H9 (cell line): Measurements from ENCODE around the gene DPF3. TPM values are rescaled to one million over a fixed set of nuclear protein-coding genes. Genes with fewer than 3 reads are reported as not detected.

Experiments
- DNase-seq: peaks from one replicate; pipeline ENCODE4 v3.0.0-alpha.2; 2017
- H2AFZ ChIP-seq: one replicate; pipeline ENCODE4 v1.6.1; 2013; ENCODE audit warnings: mild to moderate bottlenecking, low read length, control low read depth, moderate library complexity
- H2AK5ac ChIP-seq: 2 replicates; pipeline ENCODE4 v1.6.1; 2013; ENCODE audit warnings: low read length, control low read depth, mixed read lengths; ENCODE audit not compliant: insufficient read length
- H2BK120ac ChIP-seq: one replicate; pipeline ENCODE4 v1.6.1; 2013; ENCODE audit warnings: low read depth, mild to moderate bottlenecking, low read length, control low read depth, inconsistent platforms; ENCODE audit not compliant: poor library complexity, severe bottlenecking
- H2BK12ac ChIP-seq: 2 replicates; pipeline ENCODE4 v1.6.1; 2013; ENCODE audit warnings: low read length, control low read depth, mixed read lengths, low read depth; ENCODE audit not compliant: insufficient read length
- H2BK15ac ChIP-seq: 2 replicates; pipeline ENCODE4 v1.6.1; 2013; ENCODE audit warnings: low read depth, low read length, control low read depth
- H2BK20ac ChIP-seq: one replicate; pipeline ENCODE4 v1.6.1; 2013; ENCODE audit warnings: low read depth, mild to moderate bottlenecking, low read length, control low read depth, inconsistent platforms; ENCODE audit not compliant: poor library complexity, severe bottlenecking
- H2BK5ac ChIP-seq: 2 replicates; pipeline ENCODE4 v1.6.1; 2013; ENCODE audit warnings: low read length, control low read depth, mixed read lengths; ENCODE audit not compliant: insufficient read length
- H3K14ac ChIP-seq: 2 replicates; pipeline ENCODE4 v1.6.1; 2013; ENCODE audit warnings: low read length, control low read depth; ENCODE audit not compliant: insufficient read depth
- H3K18ac ChIP-seq: 2 replicates; pipeline ENCODE4 v1.6.1; 2013; ENCODE audit warnings: low read depth, mild to moderate bottlenecking, mixed read lengths, low read length, control low read depth; ENCODE audit not compliant: insufficient read length
- H3K23ac ChIP-seq: 2 replicates; pipeline ENCODE4 v1.6.1; 2013; ENCODE audit warnings: low read length, control low read depth, mixed read lengths, low read depth; ENCODE audit not compliant: insufficient read length
- H3K23me2 ChIP-seq: 2 replicates; pipeline ENCODE4 v1.6.1; 2013; ENCODE audit warnings: low read depth, mild to moderate bottlenecking, mixed read lengths, low read length, control low read depth; ENCODE audit not compliant: insufficient read length, poor library complexity, severe bottlenecking
- H3K27ac ChIP-seq: 2 replicates; pipeline ENCODE4 v1.5.1; 2013; ENCODE audit warnings: low read length, control low read depth, mixed read lengths, low read depth; ENCODE audit not compliant: insufficient read length
- H3K27me3 ChIP-seq: 2 replicates; pipeline ENCODE4 v1.6.1; 2013; ENCODE audit warnings: low read length, control low read depth, inconsistent platforms; ENCODE audit not compliant: insufficient read depth
- H3K4ac ChIP-seq: 2 replicates; pipeline ENCODE4 v1.6.1; 2013; ENCODE audit warnings: low read depth, mild to moderate bottlenecking, control low read depth, inconsistent platforms, low read length, moderate library complexity
- H3K4me1 ChIP-seq: 2 replicates; pipeline ENCODE4 v1.6.1; 2013; ENCODE audit warnings: low read length, control low read depth, inconsistent platforms; ENCODE audit not compliant: insufficient read depth
- H3K4me2 ChIP-seq: 2 replicates; pipeline ENCODE4 v1.6.1; 2013; ENCODE audit warnings: low read length, control low read depth, mixed read lengths; ENCODE audit not compliant: insufficient read length, insufficient read depth
- H3K56ac ChIP-seq: 2 replicates; pipeline ENCODE4 v1.6.1; 2013; ENCODE audit warnings: low read depth, mild to moderate bottlenecking, mixed read lengths, low read length, control low read depth; ENCODE audit not compliant: insufficient read length
- H3K79me1 ChIP-seq: 2 replicates; pipeline ENCODE4 v1.6.1; 2013; ENCODE audit warnings: low read depth, mild to moderate bottlenecking, moderate library complexity, low read length, control low read depth, inconsistent platforms; ENCODE audit not compliant: insufficient read depth, poor library complexity, severe bottlenecking
- H3K79me2 ChIP-seq: 2 replicates; pipeline ENCODE4 v1.6.1; 2013; ENCODE audit warnings: low read length, control low read depth, inconsistent platforms; ENCODE audit not compliant: insufficient read depth
- H3K9ac ChIP-seq: 2 replicates; pipeline ENCODE4 v1.6.1; 2013; ENCODE audit warnings: low read length, control low read depth, mixed read lengths; ENCODE audit not compliant: insufficient read length; ENCODE audit errors: extremely low read depth
- H3K9me3 ChIP-seq: one replicate; pipeline ENCODE4 v1.6.1; 2013; ENCODE audit warnings: low read depth, low read length, inconsistent platforms; ENCODE audit not compliant: control insufficient read depth
- H3T11ph ChIP-seq: one replicate; pipeline ENCODE4 v1.6.1; 2013; ENCODE audit warnings: mild to moderate bottlenecking, low read length, control low read depth, inconsistent platforms
- H4K20me1 ChIP-seq: one replicate; pipeline ENCODE4 v1.6.1; 2013; ENCODE audit not compliant: control insufficient read depth, insufficient read length, insufficient read depth
- H4K5ac ChIP-seq: 2 replicates; pipeline ENCODE4 v1.6.1; 2013; ENCODE audit warnings: low read depth, mild to moderate bottlenecking, mixed read lengths, low read length, control low read depth; ENCODE audit not compliant: insufficient read length
- H4K8ac ChIP-seq: replicated peaks from 2 replicates; pipeline ENCODE4 v1.6.1; 2013; ENCODE audit warnings: low read length, control low read depth, mixed read lengths, low read depth; ENCODE audit not compliant: insufficient read length
- H4K91ac ChIP-seq: 2 replicates; pipeline ENCODE4 v1.6.1; 2013; ENCODE audit warnings: low read depth, mild to moderate bottlenecking, moderate library complexity, mixed read lengths, low read length, control low read depth; ENCODE audit not compliant: insufficient read length
- H3K27ac Mint-ChIP-seq, 3 experiments: 2 replicates in 2 of 3; 3 replicates in 1 of 3; pipeline ENCODE4 v1.8.0; 2020 to 2021; ENCODE audit warnings: mixed read lengths in 3 of 3, mild to moderate bottlenecking in 1 of 3, moderate library complexity in 1 of 3
- H3K27me3 Mint-ChIP-seq: 2 replicates; pipeline ENCODE4 v1.8.0; 2021; ENCODE audit warnings: low read depth, mild to moderate bottlenecking, moderate library complexity, mixed read lengths
- H3K36me3 Mint-ChIP-seq, 3 experiments: 2 replicates in 2 of 3; 3 replicates in 1 of 3; pipeline ENCODE4 v1.8.0; 2020 to 2021; ENCODE audit warnings: low read depth in 3 of 3, mixed read lengths in 3 of 3; ENCODE audit not compliant: insufficient read depth in 1 of 3
- H3K4me1 Mint-ChIP-seq, 2 experiments: 2 replicates each; pipeline ENCODE4 v1.8.0; 2020; ENCODE audit warnings: mixed read lengths in 2 of 2
- H3K4me3 Mint-ChIP-seq, 2 experiments: 2 replicates in 1 of 2; 3 replicates in 1 of 2; pipeline ENCODE4 v1.8.0; 2020 to 2021; ENCODE audit warnings: mild to moderate bottlenecking in 2 of 2, mixed read lengths in 2 of 2, moderate library complexity in 1 of 2
- H3K9me3 Mint-ChIP-seq, 2 experiments: 2 replicates in 1 of 2; 3 replicates in 1 of 2; pipeline ENCODE4 v1.8.0; 2020; ENCODE audit warnings: mild to moderate bottlenecking in 2 of 2, mixed read lengths in 2 of 2, moderate library complexity in 1 of 2
- CTCF ChIP-seq: fragments of 200-600 bp; sonication (generic); conservative IDR thresholded peaks from 3 replicates; pipeline ENCODE4 v1.8.0; 2021; ENCODE audit warnings: antibody characterized with exemption, mild to moderate bottlenecking
- WGBS: extraction: QIAGEN DNeasy Blood & Tissue Kit; methylation state at CpG from one replicate; pipeline ENCODE4 v1.1.7; 2013; ENCODE audit warnings: missing lambda C conversion rate, low lambda C conversion rate, mixed read lengths; ENCODE audit not compliant: insufficient read length; ENCODE audit errors: extremely low coverage; 5-methylcytosine and 5-hydroxymethylcytosine counted together
- total RNA-seq: library from RNA; stranded (reverse); gene quantifications from 2 replicates; pipeline ENCODE4 v1.2.1, GENCODE V29; 2021

Gene DPF3
- total RNA-seq, 1 experiment from 2014 or later, result not detected

- no peak overlapping the region for H3K18ac ChIP-seq
- H3K4me2 ChIP-seq, result no peak overlapping the region
- Mint-ChIP-seq H3K4me3 (no peak overlapping the region; a peak in 1 of 5 replicates), H3K36me3 (peaks cover 4 to 14% (median 4%) of the 10 kb centered on the region in 3 experiments; a peak in 5 of 7 replicates), H3K4me1 (peaks cover 6 to 13% of the 10 kb centered on the region in 2 experiments), H3K9me3 (peaks cover 16 to 18% of the 10 kb centered on the region in 2 experiments), H3K27me3 (peaks cover 5% of the 10 kb centered on the region), H3K27ac (no peak overlapping the region)
- no peak overlapping the region for H3T11ph ChIP-seq
- no peak overlapping the region for H3K27ac ChIP-seq
- no peak overlapping the region for H2BK5ac ChIP-seq
- H4K5ac ChIP-seq, result no peak overlapping the region
- no peak overlapping the region for H3K23ac ChIP-seq
- no peaks in the 10 kb centered on the region for H3K79me2 ChIP-seq
- no peak overlapping the region for H2BK15ac ChIP-seq
- no peak overlapping the region for H4K8ac ChIP-seq
- no peak for DNase-seq
- no peak overlapping the region for H3K9ac ChIP-seq
- no peak overlapping the region for H3K14ac ChIP-seq
- H3K79me1 ChIP-seq, result no peaks in the 10 kb centered on the region
- no peak overlapping the region for H4K91ac ChIP-seq
- H3K4ac ChIP-seq, result no peak overlapping the region
- no peak overlapping the region for H2AK5ac ChIP-seq
- H3K9me3 ChIP-seq, result peaks cover 8% of the 10 kb centered on the region
- TF ChIP-seq CTCF, result no peak
- H4K20me1 ChIP-seq, result no peaks in the 10 kb centered on the region
- WGBS, result no CpG with 5 or more reads among the region's 5 CpGs
- H2BK12ac ChIP-seq, result no peak overlapping the region
- no peak overlapping the region for H3K56ac ChIP-seq
- H2BK120ac ChIP-seq, result no peak overlapping the region
- H3K23me2 ChIP-seq, result no peaks in the 10 kb centered on the region
- no peaks in the 10 kb centered on the region for H3K4me1 ChIP-seq
- H3K27me3 ChIP-seq, result no peaks in the 10 kb centered on the region
- no peak overlapping the region for H2AFZ ChIP-seq
- no peak overlapping the region for H2BK20ac ChIP-seq
These were observed 148.4 kb downstream of the DPF3 start for GRCh38 chr14:72745546-72745945.
